Upper lobe of left lung (tissue), 4 donors: ENCODE results near the gene PSMD5.

ENCODE experiments used
- CTCF ChIP-seq, 6 experiments: fragments of 450-650 bp in 4 of 6; fragments of 200-600 bp in 2 of 6; sonication (generic) in 2 of 6; IDR thresholded peaks; one replicate each; pipeline ENCODE4 v1.5.1; 2016 to 2019; ENCODE audit warnings: antibody characterized with exemption in 6 of 6
- EP300 ChIP-seq, 4 donors: sonication (generic); formaldehyde crosslinking; IDR thresholded peaks; one replicate each; pipeline ENCODE4 v1.5.1; 2017; ENCODE audit warnings: antibody characterized with exemption in 4 of 4, control low read depth in 2 of 4
- POLR2A ChIP-seq, 4 donors: fragments of 450-650 bp; IDR thresholded peaks; one replicate each; pipeline ENCODE4 v1.5.1; 2016 to 2017; ENCODE audit warnings: antibody characterized with exemption in 4 of 4, mild to moderate bottlenecking in 2 of 4
- POLR2AphosphoS5 ChIP-seq, 2 donors: sonication (generic); formaldehyde crosslinking; IDR thresholded peaks; one replicate each; pipeline ENCODE4 v1.5.1; 2017; ENCODE audit warnings: antibody characterized with exemption in 2 of 2

GRCh38 chr9:120767451-120767850, 75.3 kb downstream of the PSMD5 start:
- TF ChIP-seq CTCF (IDR thresholded peaks at IDR 0.05) (no peak), POLR2A (IDR thresholded peaks at IDR 0.05) (no peak), POLR2AphosphoS5 (IDR thresholded peaks at IDR 0.05) (no peak), EP300 (IDR thresholded peaks at IDR 0.05) (no peak)
